NB4 (cell line): ENCODE results near the gene GSDME.

ENCODE experiments used
- MYC ChIP-seq: IDR thresholded peaks from 2 replicates; pipeline ENCODE4 v1.6.1; 2011; ENCODE audit warnings: low read depth, low read length
- POLR2A ChIP-seq: IDR thresholded peaks from 2 replicates; pipeline ENCODE4 v1.6.1; 2011; ENCODE audit warnings: mild to moderate bottlenecking; ENCODE audit not compliant: insufficient read length; ENCODE audit errors: extremely low read depth
- TF ChIP-seq, protein P1 (sequence below): IDR thresholded peaks from one replicate; pipeline ENCODE4 v1.5.1; 2012; ENCODE audit warnings: low read depth, low read length

DNA sequence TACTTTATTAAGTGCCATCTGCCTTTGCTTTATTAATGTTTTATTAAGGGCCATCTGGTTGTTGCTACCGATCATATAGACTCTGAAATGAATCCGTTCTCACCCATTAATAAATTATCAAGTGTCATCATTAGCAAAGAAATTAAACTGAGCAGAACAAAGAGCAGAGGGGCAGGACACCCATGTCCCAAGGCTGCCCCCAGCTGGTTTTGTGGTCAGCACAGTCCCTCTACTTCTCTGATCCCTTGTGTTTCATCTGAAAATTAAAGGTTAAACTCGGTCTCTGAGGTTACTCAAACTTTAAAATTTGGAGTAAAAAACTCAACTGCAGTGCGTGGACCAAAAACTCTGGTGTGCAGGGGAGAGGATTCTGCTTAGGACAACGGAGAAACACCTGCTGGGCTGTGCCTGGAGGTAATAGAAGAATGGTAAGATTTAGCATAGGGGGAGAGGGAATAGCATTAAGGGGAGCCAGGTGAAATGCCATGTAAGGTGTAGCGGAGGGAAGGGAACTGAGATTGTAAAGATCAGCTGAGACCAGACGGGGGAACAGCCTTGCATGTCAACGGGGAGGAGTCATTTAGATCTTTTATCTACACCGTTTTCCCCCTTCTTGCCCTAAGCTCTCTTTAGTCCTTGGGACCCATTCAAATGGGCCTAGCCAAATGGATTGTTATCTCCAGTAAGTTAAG is 10.8 kb upstream of the GSDME start:
- TF ChIP-seq MYC (no peak), POLR2A (no peak)
- TF ChIP-seq, protein P1, sequence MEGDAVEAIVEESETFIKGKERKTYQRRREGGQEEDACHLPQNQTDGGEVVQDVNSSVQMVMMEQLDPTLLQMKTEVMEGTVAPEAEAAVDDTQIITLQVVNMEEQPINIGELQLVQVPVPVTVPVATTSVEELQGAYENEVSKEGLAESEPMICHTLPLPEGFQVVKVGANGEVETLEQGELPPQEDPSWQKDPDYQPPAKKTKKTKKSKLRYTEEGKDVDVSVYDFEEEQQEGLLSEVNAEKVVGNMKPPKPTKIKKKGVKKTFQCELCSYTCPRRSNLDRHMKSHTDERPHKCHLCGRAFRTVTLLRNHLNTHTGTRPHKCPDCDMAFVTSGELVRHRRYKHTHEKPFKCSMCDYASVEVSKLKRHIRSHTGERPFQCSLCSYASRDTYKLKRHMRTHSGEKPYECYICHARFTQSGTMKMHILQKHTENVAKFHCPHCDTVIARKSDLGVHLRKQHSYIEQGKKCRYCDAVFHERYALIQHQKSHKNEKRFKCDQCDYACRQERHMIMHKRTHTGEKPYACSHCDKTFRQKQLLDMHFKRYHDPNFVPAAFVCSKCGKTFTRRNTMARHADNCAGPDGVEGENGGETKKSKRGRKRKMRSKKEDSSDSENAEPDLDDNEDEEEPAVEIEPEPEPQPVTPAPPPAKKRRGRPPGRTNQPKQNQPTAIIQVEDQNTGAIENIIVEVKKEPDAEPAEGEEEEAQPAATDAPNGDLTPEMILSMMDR, result no peak
